ENCODE data around the gene CALCOCO1. TPM values are rescaled to one million over a fixed set of nuclear protein-coding genes. Genes with fewer than 3 reads are reported as not detected.
"Not testable (repeated sequence)": the region's sequence is repeated elsewhere in the genome, so short reads cannot be mapped to it uniquely, and the experiment has no call there.

Gene CALCOCO1
- total RNA-seq, 2 experiments from 2014 or later = 83.6 to 91.1 TPM

GRCh38 chr12:53736592-53736991 lies 9.3 kb upstream of the CALCOCO1 start:
- no peak overlapping the region for H3K27ac Mint-ChIP-seq
- no peaks in the 10 kb centered on the region for H3K36me3 Mint-ChIP-seq
- POLR2A ChIA-PET = no interaction called here
- H3K27me3 Mint-ChIP-seq = peaks cover 13% of the 10 kb centered on the region
- H3K4me1 Mint-ChIP-seq = peaks cover 14% of the 10 kb centered on the region
- no peaks in the 10 kb centered on the region for H3K9me3 Mint-ChIP-seq
- ATAC-seq (ENCODE audit: low read depth) (no peak), DNase-seq (no peak)
- H3K4me3 Mint-ChIP-seq = no peak overlapping the region

- no peaks in the 10 kb centered on the region for H3K36me3 Mint-ChIP-seq
- H3K27me3 Mint-ChIP-seq = peaks cover 8% of the 10 kb centered on the region
- DNase-seq = no peak
- no peaks in the 10 kb centered on the region for H3K9me3 Mint-ChIP-seq
- no peak for ATAC-seq (ENCODE audit: low read depth)
- POLR2A ChIA-PET = no interaction called here
- no peak overlapping the region for H3K27ac Mint-ChIP-seq
- no peak overlapping the region for H3K4me3 Mint-ChIP-seq
- peaks cover 14% of the 10 kb centered on the region for H3K4me1 Mint-ChIP-seq
Observed at GRCh38 chr12:53735556-53735955, 8.3 kb upstream of the CALCOCO1 start.

GRCh38 chr12:53734425-53734824 lies 7.2 kb upstream of the CALCOCO1 start:
- H3K9me3 Mint-ChIP-seq = no peaks in the 10 kb centered on the region
- DNase-seq = no peak
- H3K27ac Mint-ChIP-seq = no peak overlapping the region
- POLR2A ChIA-PET = no interaction called here
- peaks cover 14% of the 10 kb centered on the region for H3K4me1 Mint-ChIP-seq
- H3K4me3 Mint-ChIP-seq = no peak overlapping the region
- peaks cover 8% of the 10 kb centered on the region for H3K27me3 Mint-ChIP-seq
- no peak for ATAC-seq (ENCODE audit: low read depth)
- H3K36me3 Mint-ChIP-seq = no peaks in the 10 kb centered on the region

- Mint-ChIP-seq H3K4me3 (no peak overlapping the region), H3K36me3 (no peaks in the 10 kb centered on the region), H3K9me3 (no peaks in the 10 kb centered on the region), H3K27ac (no peak overlapping the region), H3K27me3 (peaks cover 8% of the 10 kb centered on the region), H3K4me1 (peaks cover 10% of the 10 kb centered on the region)
- POLR2A ChIA-PET = no interaction called here
- ATAC-seq (ENCODE audit: low read depth) (no peak), DNase-seq (no peak)
Observed at GRCh38 chr12:53733807-53734200, 6.6 kb upstream of the CALCOCO1 start.

GRCh38 chr12:53733051-53733806 lies 6.0 kb upstream of the CALCOCO1 start:
- H3K27me3 Mint-ChIP-seq = peaks cover 8% of the 10 kb centered on the region
- H3K36me3 Mint-ChIP-seq = no peaks in the 10 kb centered on the region
- ATAC-seq (ENCODE audit: low read depth) (no peak), DNase-seq (no peak)
- H3K4me3 Mint-ChIP-seq = no peak overlapping the region
- no peaks in the 10 kb centered on the region for H3K9me3 Mint-ChIP-seq
- POLR2A ChIA-PET = no interaction called here
- no peak overlapping the region for H3K27ac Mint-ChIP-seq
- peaks cover 6% of the 10 kb centered on the region for H3K4me1 Mint-ChIP-seq

- H3K4me1 Mint-ChIP-seq = peaks cover 19% of the 10 kb centered on the region
- H3K27me3 Mint-ChIP-seq = peaks cover 3% of the 10 kb centered on the region
- H3K9me3 Mint-ChIP-seq = no peaks in the 10 kb centered on the region
- no peak overlapping the region for H3K27ac Mint-ChIP-seq
- DNase-seq = no peak
- H3K4me3 Mint-ChIP-seq = no peak overlapping the region
- no peaks in the 10 kb centered on the region for H3K36me3 Mint-ChIP-seq
- ATAC-seq (ENCODE audit: low read depth) = no peak
- POLR2A ChIA-PET = no interaction called here
Observed at GRCh38 chr12:53729644-53730043, 2.4 kb upstream of the CALCOCO1 start.

- H3K4me3 Mint-ChIP-seq = peak overlapping the region; percentile 94
- DNase-seq (no peak), ATAC-seq (ENCODE audit: low read depth) (no peak)
- POLR2A ChIA-PET = interaction anchor here (0.6 to 1.3 kb wide), 2 partner anchors 11 to 29 kb away, joined by 3 read pairs; no protein-coding TSS in a partner anchor
- peaks cover 3% of the 10 kb centered on the region for H3K27me3 Mint-ChIP-seq
- H3K36me3 Mint-ChIP-seq = no peaks in the 10 kb centered on the region
- peaks cover 15% of the 10 kb centered on the region for H3K4me1 Mint-ChIP-seq
- no peaks in the 10 kb centered on the region for H3K9me3 Mint-ChIP-seq
- H3K27ac Mint-ChIP-seq = peak overlapping the region; percentile 94
Observed at GRCh38 chr12:53728206-53728605, 954 bp upstream of the CALCOCO1 start.

GRCh38 chr12:53726946-53727309 lies 324 bp downstream of the CALCOCO1 start:
- DNase-seq (no peak), ATAC-seq (ENCODE audit: low read depth) (no peak)
- H3K9me3 Mint-ChIP-seq = no peaks in the 10 kb centered on the region
- POLR2A ChIA-PET = interaction anchor here (0.9 kb wide), 1 partner anchor 27 kb away, joined by 5 read pairs; no protein-coding TSS in a partner anchor
- peak overlapping the region; percentile 94 for H3K4me3 Mint-ChIP-seq
- H3K36me3 Mint-ChIP-seq = no peaks in the 10 kb centered on the region
- no peaks in the 10 kb centered on the region for H3K27me3 Mint-ChIP-seq
- peaks cover 15% of the 10 kb centered on the region for H3K4me1 Mint-ChIP-seq
- H3K27ac Mint-ChIP-seq = peak overlapping the region; percentile 94

DNA sequence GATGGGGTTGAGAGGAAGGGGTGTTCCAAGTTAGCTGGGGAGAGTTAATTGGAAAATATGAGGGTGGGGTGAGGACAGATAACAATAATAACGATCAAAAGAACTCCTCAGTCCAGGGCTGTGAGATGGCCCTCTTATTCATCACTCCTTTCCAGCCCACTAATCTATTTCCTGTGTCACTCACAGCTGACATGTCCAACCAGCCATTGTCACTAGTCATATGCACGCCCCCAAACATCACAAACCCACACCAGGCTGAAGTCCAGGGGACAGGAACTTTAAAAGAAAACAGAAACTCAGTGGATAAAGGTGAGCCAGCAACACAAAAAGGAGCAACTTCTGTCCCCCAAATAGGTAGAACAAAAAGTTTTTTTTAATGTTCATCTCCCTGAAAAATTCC lies 911 bp downstream of the CALCOCO1 start:
- peak overlapping the region; percentile 94 for H3K27ac Mint-ChIP-seq
- no peaks in the 10 kb centered on the region for H3K9me3 Mint-ChIP-seq
- ATAC-seq (ENCODE audit: low read depth) = no peak
- peak; percentile 21 for DNase-seq
- no peaks in the 10 kb centered on the region for H3K36me3 Mint-ChIP-seq
- H3K4me3 Mint-ChIP-seq = peak overlapping the region; percentile 94
- no peaks in the 10 kb centered on the region for H3K27me3 Mint-ChIP-seq
- H3K4me1 Mint-ChIP-seq = peaks cover 15% of the 10 kb centered on the region
- POLR2A ChIA-PET = no interaction called here

GRCh38 chr12:53725824-53726223 lies 1.4 kb downstream of the CALCOCO1 start:
- DNase-seq (no peak), ATAC-seq (ENCODE audit: low read depth) (no peak)
- Mint-ChIP-seq H3K27me3 (no peaks in the 10 kb centered on the region), H3K27ac (no peak overlapping the region), H3K36me3 (no peaks in the 10 kb centered on the region), H3K4me1 (peaks cover 15% of the 10 kb centered on the region), H3K9me3 (no peaks in the 10 kb centered on the region), H3K4me3 (peak overlapping the region; percentile 94)
- POLR2A ChIA-PET = no interaction called here

GRCh38 chr12:53722450-53723041 lies 4.7 kb downstream of the CALCOCO1 start:
- no peak overlapping the region for H3K27ac Mint-ChIP-seq

GRCh38 chr12:53720946-53721345 lies 6.3 kb downstream of the CALCOCO1 start:
- POLR2A ChIA-PET = interaction anchor here (1.0 kb wide), 1 partner anchor 26 kb away, joined by 3 read pairs; no protein-coding TSS in a partner anchor
- no peak for DNase-seq
- no peak overlapping the region for H3K27ac Mint-ChIP-seq
- H3K9me3 Mint-ChIP-seq = no peaks in the 10 kb centered on the region
- peaks cover 2% of the 10 kb centered on the region for H3K4me1 Mint-ChIP-seq
- no peak for ATAC-seq (ENCODE audit: low read depth)
- H3K4me3 Mint-ChIP-seq = no peak overlapping the region
- no peaks in the 10 kb centered on the region for H3K36me3 Mint-ChIP-seq
- no peaks in the 10 kb centered on the region for H3K27me3 Mint-ChIP-seq

More at GRCh38 chr12:53722450-53723041, 4.7 kb downstream of the CALCOCO1 start:
- ATAC-seq (ENCODE audit: low read depth) (no peak), DNase-seq (no peak)
- POLR2A ChIA-PET = no interaction called here
- Mint-ChIP-seq H3K4me3 (no peak overlapping the region), H3K4me1 (peaks cover 12% of the 10 kb centered on the region), H3K9me3 (no peaks in the 10 kb centered on the region), H3K36me3 (no peaks in the 10 kb centered on the region), H3K27me3 (no peaks in the 10 kb centered on the region)

- Mint-ChIP-seq H3K4me3 (no peak overlapping the region), H3K27me3 (no peaks in the 10 kb centered on the region), H3K9me3 (no peaks in the 10 kb centered on the region), H3K4me1 (no peaks in the 10 kb centered on the region), H3K27ac (no peak overlapping the region), H3K36me3 (no peaks in the 10 kb centered on the region)
- POLR2A ChIA-PET = no interaction called here
- no peak for ATAC-seq (ENCODE audit: low read depth)
- no peak for DNase-seq
Observed at GRCh38 chr12:53719649-53720048, 7.6 kb downstream of the CALCOCO1 start.

DNA sequence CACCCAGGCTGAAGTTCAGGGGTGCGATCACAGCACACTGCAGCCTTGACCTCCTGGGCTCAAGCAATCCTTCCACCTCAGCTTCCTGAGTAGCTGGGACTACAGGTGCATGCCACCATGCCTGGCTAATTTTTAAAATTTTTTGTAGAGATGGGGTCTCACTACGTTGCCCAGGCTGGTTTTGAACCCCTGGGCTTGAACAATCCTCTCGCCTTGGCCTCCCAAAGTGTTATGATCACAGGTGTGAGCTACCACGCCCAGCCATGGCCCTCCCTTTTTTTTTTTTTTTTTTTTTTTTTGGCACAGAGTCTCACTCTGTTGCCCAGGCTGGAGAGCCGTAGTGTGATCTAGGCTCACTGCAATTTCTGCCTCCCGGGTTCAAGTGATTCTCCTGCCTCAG lies 8.7 kb downstream of the CALCOCO1 start:
- not testable (repeated sequence) for H3K36me3 Mint-ChIP-seq; ATAC-seq (ENCODE audit: low read depth); DNase-seq; H3K27me3 Mint-ChIP-seq; H3K9me3 Mint-ChIP-seq; H3K27ac Mint-ChIP-seq; H3K4me3 Mint-ChIP-seq; H3K4me1 Mint-ChIP-seq
- POLR2A ChIA-PET = interaction anchor here (0.6 to 0.7 kb wide), 2 partner anchors 11 to 1726 kb away, joined by 3 to 4 read pairs; no protein-coding TSS in a partner anchor
